Fibroblast of pulmonary artery (primary cell): Measurements from ENCODE around the gene RPRD1B.

Experiments used
- DNase-seq: peaks from one replicate; pipeline ENCODE4 v3.0.0-alpha.2; 2010; ENCODE audit warnings: low read depth
- H3K4me3 ChIP-seq: replicated peaks from 2 replicates; pipeline ENCODE4 v1.5.1; 2011; ENCODE audit warnings: low read depth, mild to moderate bottlenecking, control low read depth, low read length, moderate library complexity
- CTCF ChIP-seq: IDR thresholded peaks from 2 replicates; pipeline ENCODE4 v1.5.1; 2011; ENCODE audit warnings: mild to moderate bottlenecking, control low read depth, low read length, inconsistent platforms; ENCODE audit errors: missing control alignments

Gene RPRD1B

GRCh38 chr20:38049800-38050199 lies 16.3 kb downstream of the RPRD1B start:
- no peak overlapping the region for H3K4me3 ChIP-seq
- no peak for TF ChIP-seq CTCF
- peak; percentile 64 for DNase-seq

- no peak overlapping the region for H3K4me3 ChIP-seq
- DNase-seq = peak; percentile 40
- TF ChIP-seq CTCF = no peak
Observed at GRCh38 chr20:38050686-38051085, 17.1 kb downstream of the RPRD1B start.

- DNase-seq = no peak
- TF ChIP-seq CTCF = no peak
- no peak overlapping the region for H3K4me3 ChIP-seq
Observed at GRCh38 chr20:38052870-38053269, 19.3 kb downstream of the RPRD1B start.

- DNase-seq = no peak
- TF ChIP-seq CTCF = no peak
Observed at GRCh38 chr20:38054647-38055046, 21.1 kb downstream of the RPRD1B start.

GRCh38 chr20:38055294-38055693 lies 21.7 kb downstream of the RPRD1B start:
- no peak overlapping the region for H3K4me3 ChIP-seq
- peak; percentile 55 for DNase-seq
- TF ChIP-seq CTCF = no peak

More at GRCh38 chr20:38054647-38055046, 21.1 kb downstream of the RPRD1B start:
- no peak overlapping the region for H3K4me3 ChIP-seq

GRCh38 chr20:38055848-38056247 lies 22.3 kb downstream of the RPRD1B start:
- no peak overlapping the region for H3K4me3 ChIP-seq
- DNase-seq = no peak
- no peak for TF ChIP-seq CTCF

- TF ChIP-seq CTCF = peak; percentile 86
- H3K4me3 ChIP-seq = no peak overlapping the region
Observed at GRCh38 chr20:38057351-38057972, 23.9 kb downstream of the RPRD1B start.

More at GRCh38 chr20:38057351-38057972, 23.9 kb downstream of the RPRD1B start:
- peak; percentile 79 for DNase-seq
